GM19397 (cell line): ENCODE results near the gene FBN2.
"Not testable (repeated sequence)": the region's sequence is repeated elsewhere in the genome, so short reads cannot be mapped to it uniquely, and the experiment has no call there.

Source experiments
- ATAC-seq: cut with Tn5 transposase; IDR thresholded peaks from one replicate; pipeline ENCODE4 v1.9.1; 2021; ENCODE audit warnings: mild to moderate bottlenecking, moderate library complexity; ENCODE audit not compliant: unreplicated experiment

The FBN2 gene

DNA sequence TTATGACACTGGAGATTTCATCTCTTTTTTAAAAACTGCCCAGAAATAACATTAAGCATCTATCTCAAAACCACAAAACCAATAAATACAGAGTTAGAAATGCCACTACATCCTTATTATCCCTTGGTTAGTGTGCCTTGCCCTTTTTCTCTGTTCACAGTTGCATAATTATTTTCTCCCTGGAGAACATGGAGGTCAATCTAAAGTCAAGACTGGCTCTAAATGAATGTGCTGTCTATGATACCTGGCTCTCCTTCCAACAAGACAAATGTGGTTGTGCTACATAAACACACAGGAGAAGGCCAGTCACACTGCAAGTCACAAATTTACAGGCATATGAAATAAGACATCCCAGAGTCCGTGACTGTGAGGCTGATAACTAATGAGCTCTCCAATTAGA lies 2.8 kb downstream of the FBN2 start:
- ATAC-seq, result no peak

DNA sequence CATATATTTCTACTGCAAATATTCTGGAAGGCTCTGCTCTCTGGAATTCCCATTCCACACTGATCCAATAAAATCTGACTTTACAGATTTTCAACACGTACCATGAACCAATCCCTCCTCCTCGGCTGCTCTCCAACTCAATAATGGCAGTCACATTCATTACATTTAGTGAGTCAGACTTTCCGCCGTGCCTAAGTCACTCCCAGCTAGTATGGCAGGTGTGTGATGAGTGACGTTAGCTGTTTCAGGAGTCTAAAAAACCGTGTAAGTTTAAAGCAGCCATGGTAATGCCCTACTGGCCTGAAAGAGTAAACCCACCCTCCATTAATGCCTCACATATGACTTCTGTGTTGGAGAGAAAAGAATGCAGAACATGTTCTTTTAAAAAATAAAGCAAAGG lies 3.3 kb downstream of the FBN2 start:
- no peak for ATAC-seq

DNA sequence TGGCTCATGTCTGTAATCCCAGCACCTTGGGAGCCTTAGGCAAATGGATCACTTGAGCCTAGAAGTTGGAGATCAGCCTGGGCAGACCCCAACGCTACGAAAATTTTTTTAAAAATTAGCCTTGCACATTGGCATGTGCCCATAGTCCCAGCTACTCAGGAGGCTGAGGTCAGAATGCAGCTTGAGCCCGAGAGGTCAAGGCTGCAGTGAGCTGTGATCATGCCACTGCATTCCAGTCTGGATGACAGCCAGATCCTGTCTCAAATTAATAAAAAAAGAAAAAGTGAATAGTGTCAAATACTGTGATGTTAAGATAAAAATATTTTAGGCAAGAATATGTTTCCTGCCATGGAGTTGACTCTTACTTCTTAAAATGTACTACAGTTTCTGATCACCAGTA lies 5.3 kb downstream of the FBN2 start:
- ATAC-seq, result no peak

GRCh38 chr5:128532127-128532526 lies 5.9 kb downstream of the FBN2 start:
- ATAC-seq, result no peak

GRCh38 chr5:128528637-128529255 lies 9.3 kb downstream of the FBN2 start:
- no peak for ATAC-seq

GRCh38 chr5:128528126-128528525 lies 9.9 kb downstream of the FBN2 start:
- ATAC-seq, result no peak

DNA sequence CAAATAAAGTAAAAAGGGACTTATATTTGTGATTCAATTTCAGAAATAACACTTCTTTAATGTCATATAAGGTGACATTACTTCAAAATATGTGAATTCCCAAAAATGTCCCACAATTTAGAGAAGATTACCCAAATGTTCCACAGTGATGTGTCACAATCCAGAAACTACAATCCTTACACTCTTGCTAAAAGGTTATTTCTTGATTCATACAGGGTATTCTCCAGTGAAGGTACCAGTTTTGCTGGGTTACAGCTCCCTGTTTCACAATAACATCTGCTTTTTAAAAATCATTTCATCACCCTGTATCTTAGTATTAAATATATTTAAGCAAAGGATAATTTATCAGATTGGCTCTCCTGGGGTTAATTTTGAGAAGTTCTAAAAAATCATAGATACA lies 11.0 kb downstream of the FBN2 start:
- no peak for ATAC-seq

DNA sequence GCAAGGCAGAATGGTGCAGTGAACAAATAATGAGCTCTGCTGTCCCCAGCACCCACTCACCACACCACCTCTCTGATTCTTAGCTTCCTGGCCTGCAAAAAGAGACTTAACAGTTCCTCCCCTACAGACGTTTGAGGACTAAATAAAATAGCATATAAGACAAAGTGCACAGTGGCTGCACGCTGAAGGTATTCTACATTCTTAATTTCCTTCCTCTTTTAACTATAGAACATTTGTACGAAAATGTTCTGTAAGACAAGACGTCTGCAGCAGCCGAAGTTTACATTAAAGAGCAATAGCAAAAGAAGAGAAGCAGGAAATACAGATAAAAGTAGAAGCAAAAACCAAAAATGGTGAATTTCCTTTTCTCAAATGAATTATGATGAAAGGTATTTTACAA lies 15.7 kb downstream of the FBN2 start:
- no peak for ATAC-seq

- no peak for ATAC-seq
These were observed 18.2 kb downstream of the FBN2 start for GRCh38 chr5:128519827-128520226.

- no peak for ATAC-seq
These were observed 21.1 kb downstream of the FBN2 start for GRCh38 chr5:128516978-128517377.

DNA sequence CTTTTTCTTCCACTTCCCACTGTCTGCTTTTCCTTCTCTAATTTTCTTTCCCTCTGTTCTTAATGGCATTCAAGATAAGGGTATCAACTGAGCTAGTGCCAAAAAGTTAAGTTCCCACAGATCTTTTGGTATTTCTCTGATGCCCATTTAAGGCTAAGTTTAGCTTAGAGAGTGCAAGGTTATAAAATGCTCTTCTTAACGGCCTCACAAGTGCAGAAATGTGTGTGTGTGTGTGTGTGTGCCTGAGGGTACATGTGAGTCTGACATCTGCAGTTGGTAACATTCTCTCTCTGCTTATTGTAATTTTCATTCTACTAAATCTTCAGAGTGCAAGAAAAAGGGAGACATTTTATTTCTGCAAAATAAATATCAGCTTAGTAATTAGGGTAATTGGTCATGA lies 24.2 kb downstream of the FBN2 start:
- ATAC-seq, result no peak

DNA sequence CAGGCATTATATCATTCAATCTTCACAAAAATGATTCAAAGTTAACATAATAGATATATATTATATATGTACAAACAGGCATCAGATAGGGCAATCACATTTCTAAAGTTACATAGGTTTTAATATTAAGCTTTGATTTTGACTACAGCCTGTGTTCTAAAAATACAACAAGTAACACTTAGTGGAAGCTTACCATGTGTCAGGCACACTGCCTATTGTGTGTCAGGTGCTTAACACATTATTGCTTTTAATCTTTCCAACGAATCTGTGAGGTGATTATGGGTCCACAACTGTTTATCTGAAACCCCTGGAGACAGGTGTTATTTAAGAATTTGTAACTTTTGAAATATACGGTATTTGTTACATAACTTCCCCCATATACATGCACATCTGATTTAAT lies 25.2 kb downstream of the FBN2 start:
- ATAC-seq, result no peak

GRCh38 chr5:128506643-128507042 lies 31.4 kb downstream of the FBN2 start:
- ATAC-seq, result no peak

DNA sequence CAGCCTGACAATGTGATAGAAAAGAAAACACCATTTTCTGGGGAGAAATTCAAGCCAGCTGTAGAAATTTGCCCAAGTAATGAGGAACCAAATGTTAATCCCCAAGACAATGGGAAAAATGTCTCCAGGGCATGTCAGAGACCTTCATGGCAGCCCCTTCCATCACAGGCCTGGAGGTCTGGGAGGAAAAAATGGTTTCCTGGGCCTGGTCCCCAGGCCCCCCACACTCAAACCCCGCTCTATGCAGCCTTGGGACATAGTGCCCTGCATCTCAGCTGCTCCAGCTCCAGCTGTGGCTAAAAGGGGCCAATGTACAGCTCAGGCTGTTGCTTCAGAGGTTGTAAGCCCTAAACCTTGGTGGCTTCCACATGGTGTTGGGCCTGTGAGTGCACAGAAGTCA lies 34.3 kb downstream of the FBN2 start:
- not testable (repeated sequence) for ATAC-seq

- no peak for ATAC-seq
These were observed 39.1 kb downstream of the FBN2 start for GRCh38 chr5:128498844-128499455.

GRCh38 chr5:128494516-128494915 lies 43.5 kb downstream of the FBN2 start:
- no peak for ATAC-seq

DNA sequence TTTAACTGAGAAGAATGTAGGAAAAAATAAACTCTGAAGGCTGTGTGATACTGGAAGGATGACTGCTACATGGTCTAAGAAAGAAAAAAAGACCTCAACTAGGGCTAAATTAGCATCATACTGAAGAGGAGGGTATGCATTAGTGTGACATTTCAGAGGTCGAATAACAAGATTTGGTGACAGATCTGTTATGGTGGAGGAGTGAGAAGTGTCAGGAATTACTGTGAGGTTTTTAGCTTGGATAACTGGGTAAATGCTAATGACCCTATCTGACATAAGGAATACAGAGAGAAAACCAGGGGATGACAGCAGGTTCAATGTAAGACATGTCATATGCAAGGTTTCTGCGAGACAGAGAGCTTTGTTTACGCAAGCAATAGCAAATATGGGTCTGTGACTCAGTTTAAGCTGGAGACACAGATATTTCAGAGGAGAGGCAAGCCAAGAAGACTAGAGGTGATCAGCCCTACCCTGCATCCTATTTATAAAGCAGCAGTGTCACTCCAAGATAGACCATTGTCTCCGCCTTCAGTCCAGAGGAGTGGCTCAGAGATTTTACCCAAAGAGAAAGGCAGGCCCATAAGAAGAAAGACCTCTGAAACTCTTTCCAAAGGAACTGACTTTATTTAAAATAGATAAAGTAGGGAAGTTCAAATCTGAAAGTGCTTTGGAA lies 44.3 kb downstream of the FBN2 start:
- no peak for ATAC-seq

DNA sequence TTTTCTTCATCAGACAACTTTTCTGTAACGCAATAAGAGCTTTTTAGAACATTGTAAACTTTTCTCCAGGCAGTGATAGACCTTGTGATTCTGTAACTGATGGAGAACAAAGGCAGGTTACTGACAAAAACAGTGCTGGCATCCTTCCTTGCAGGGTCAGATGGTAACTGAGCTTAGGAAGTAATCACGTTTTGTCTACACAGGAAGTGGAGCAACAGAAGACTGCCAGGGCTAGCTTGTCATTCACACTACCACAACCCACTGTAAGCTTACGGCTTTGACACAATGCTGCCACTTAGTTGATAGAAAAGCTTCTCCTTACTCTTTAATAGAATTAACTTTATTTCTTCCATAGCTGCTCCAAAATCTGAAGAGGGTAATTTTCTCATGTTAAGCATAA lies 46.8 kb downstream of the FBN2 start:
- no peak for ATAC-seq

DNA sequence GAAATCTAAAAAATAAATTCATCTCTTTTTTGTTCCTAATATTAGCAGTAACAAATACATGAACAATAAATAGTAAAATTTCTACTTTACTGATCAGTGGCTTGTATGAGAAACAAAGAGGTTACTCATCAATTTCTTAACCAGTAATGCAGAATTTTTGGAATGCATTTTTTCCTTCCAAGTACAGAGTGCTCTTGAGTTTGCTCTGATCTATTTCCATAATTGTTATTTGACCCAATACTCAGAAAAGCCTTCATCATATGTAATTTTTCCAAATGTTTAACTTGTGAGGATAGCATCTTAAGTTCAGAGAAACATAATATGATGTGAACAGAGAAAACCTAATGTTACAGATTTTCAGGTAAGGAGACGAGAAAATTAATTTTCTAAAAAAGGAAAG lies 47.3 kb downstream of the FBN2 start:
- ATAC-seq, result no peak

GRCh38 chr5:128487041-128487440 lies 51.0 kb downstream of the FBN2 start:
- ATAC-seq, result no peak

DNA sequence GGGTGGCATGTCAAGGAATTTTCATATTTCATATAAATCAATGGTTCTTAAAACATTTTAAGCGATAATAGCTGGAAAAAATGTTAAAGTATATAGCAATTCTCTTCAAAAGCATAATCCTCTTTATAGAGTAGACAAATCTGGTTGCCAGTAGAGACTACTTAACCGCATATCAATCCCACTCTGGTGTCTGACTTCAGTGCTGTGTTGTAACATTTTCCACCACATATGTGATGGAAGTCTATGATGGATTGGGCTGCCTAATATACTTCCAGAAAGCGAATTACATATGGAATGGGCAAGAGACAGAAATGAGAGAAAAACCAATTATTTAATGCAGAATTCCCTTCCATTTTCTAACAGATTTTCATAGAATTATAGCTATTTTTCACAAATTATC lies 54.3 kb downstream of the FBN2 start:
- ATAC-seq, result no peak

- no peak for ATAC-seq
These were observed 57.0 kb downstream of the FBN2 start for GRCh38 chr5:128480906-128481633.
